Transverse colon (tissue), 4 donors: ENCODE measurements around the gene RGS11. TPM values are rescaled to one million over a fixed set of nuclear protein-coding genes. Genes with fewer than 3 reads are reported as not detected.

Experiments
- DNase-seq: peaks from one replicate; pipeline ENCODE4 v3.0.0-alpha.2; 2019
- H3K27ac ChIP-seq, 4 donors: fragments of 200-600 bp; sonication (generic); 2 replicates each; pipeline ENCODE4 v1.5.1; 2016 to 2018; ENCODE audit warnings: inconsistent platforms in 4 of 4
- H3K27me3 ChIP-seq: fragments of 200-600 bp; sonication (generic); 2 replicates; pipeline ENCODE4 v1.5.1; 2017; ENCODE audit warnings: inconsistent platforms
- H3K36me3 ChIP-seq, 4 donors: fragments of 200-600 bp; sonication (generic); 2 replicates each; pipeline ENCODE4 v1.5.1; 2017 to 2019; ENCODE audit warnings: inconsistent platforms in 4 of 4
- H3K4me1 ChIP-seq, 4 donors: fragments of 200-600 bp; sonication (generic); 2 replicates each; pipeline ENCODE4 v1.5.1; 2017 to 2020; ENCODE audit warnings: inconsistent platforms in 4 of 4
- H3K4me3 ChIP-seq, 4 donors: fragments of 200-600 bp; sonication (generic); 1 replicate in 1 of 4; 2 replicates in 3 of 4; pipeline versions ENCODE4 v1.5.1 to v1.6.1; 2017 to 2019; ENCODE audit warnings: inconsistent platforms in 4 of 4
- H3K9me3 ChIP-seq, 2 donors: fragments of 200-600 bp; sonication (generic); 2 replicates each; pipeline ENCODE4 v1.5.1; 2017 to 2019; ENCODE audit warnings: inconsistent platforms in 2 of 2
- EP300 ChIP-seq: sonication (generic); formaldehyde crosslinking; IDR thresholded peaks from one replicate; pipeline ENCODE4 v1.6.1; 2017; ENCODE audit warnings: antibody characterized with exemption, low read depth
- POLR2A ChIP-seq: fragments of 450-650 bp; IDR thresholded peaks from one replicate; pipeline ENCODE4 v1.6.1; 2016; ENCODE audit warnings: antibody characterized with exemption, mild to moderate bottlenecking, moderate library complexity
- POLR2AphosphoS5 ChIP-seq, 3 donors: sonication (generic); formaldehyde crosslinking; IDR thresholded peaks; one replicate each; pipeline ENCODE4 v1.6.1; 2016; ENCODE audit warnings: antibody characterized with exemption in 3 of 3
- WGBS, 2 donors: methylation state at CpG; one replicate each; pipeline ENCODE4 v1.1.5; 2018; ENCODE audit warnings: low coverage in 1 of 2; 5-methylcytosine and 5-hydroxymethylcytosine counted together
- in situ Hi-C, 4 donors: fragments of 200-750 bp; cut with MboI; loops; one replicate each; pipeline versions ENCODE4 v1.15.0 to v1.15.1; 2017; ENCODE audit warnings: low sequenced_read_pairs in 3 of 4, low pct_ligation_motif_present in 1 of 4, low pct_unique_long_range_greater_than_20kb in 1 of 4
- intact Hi-C: fragments of 100-400 bp; cut with DNase I; formaldehyde crosslinking; loops from one replicate; pipeline ENCODE4 v1.15.1; 2023; ENCODE audit warnings: low total_unique reads
- total RNA-seq, 4 donors: library from RNA; depleted of rRNA; stranded (reverse); fragments of >200 nt; gene quantifications; one replicate each; pipeline ENCODE4 v1.1.0, GENCODE V29; 2016
- TF ChIP-seq, protein P1 (sequence below), 5 experiments: fragments of 200-600 bp in 3 of 5; fragments of 450-650 bp in 2 of 5; sonication (generic) in 3 of 5; IDR thresholded peaks; 1 replicate in 2 of 5; 2 replicates in 3 of 5; pipeline ENCODE4 v1.5.1; 2016 to 2017; ENCODE audit warnings: antibody characterized with exemption in 5 of 5, inconsistent platforms in 3 of 5, mild to moderate bottlenecking in 2 of 5, moderate library complexity in 1 of 5

Gene RGS11
- total RNA-seq, 4 donors from 2014 or later = 2.0 to 24.3 (median 6.7) TPM

DNA sequence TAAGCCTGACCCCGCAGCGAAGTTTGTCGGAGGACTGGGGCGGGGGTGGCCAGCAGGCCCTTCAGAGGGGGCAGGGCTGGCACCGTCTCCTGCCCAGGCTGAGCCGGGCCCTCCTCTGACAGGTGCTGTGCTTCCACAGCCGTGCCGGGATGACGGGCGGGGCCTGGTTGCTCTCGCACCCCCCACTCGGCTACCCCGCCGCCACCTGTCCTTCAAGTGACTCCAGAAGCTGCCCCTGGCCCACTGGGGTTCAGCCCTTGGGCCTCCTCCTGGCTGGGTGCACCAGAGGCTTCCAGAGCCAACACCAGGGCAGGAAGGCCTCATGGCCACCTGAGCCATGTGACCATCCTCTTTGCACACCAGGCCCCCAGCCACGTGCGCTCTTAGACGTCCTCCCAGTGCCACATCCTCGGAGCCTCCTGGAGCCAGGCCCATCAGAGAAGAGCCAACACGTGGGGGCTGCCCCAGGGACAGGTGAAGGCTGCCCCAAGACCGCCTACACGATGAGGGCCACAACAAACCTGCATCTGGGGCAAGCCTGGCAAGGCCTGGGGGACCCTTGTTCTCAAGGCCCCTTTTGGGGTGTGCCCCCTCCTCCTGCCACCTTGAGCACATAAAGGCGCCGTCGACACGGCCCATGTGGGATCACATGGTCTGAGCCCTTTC, 14.4 kb upstream of the RGS11 start:
- TF ChIP-seq, protein P1, sequence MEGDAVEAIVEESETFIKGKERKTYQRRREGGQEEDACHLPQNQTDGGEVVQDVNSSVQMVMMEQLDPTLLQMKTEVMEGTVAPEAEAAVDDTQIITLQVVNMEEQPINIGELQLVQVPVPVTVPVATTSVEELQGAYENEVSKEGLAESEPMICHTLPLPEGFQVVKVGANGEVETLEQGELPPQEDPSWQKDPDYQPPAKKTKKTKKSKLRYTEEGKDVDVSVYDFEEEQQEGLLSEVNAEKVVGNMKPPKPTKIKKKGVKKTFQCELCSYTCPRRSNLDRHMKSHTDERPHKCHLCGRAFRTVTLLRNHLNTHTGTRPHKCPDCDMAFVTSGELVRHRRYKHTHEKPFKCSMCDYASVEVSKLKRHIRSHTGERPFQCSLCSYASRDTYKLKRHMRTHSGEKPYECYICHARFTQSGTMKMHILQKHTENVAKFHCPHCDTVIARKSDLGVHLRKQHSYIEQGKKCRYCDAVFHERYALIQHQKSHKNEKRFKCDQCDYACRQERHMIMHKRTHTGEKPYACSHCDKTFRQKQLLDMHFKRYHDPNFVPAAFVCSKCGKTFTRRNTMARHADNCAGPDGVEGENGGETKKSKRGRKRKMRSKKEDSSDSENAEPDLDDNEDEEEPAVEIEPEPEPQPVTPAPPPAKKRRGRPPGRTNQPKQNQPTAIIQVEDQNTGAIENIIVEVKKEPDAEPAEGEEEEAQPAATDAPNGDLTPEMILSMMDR (IDR thresholded peaks at IDR 0.05) = no peak
- TF ChIP-seq EP300 = no peak
- TF ChIP-seq POLR2AphosphoS5 (IDR thresholded peaks at IDR 0.05) = no peak
- TF ChIP-seq POLR2A = no peak
- H3K4me3 ChIP-seq = no peak overlapping the region
- peaks cover 0 to 31% (median 11%) of the 10 kb centered on the region in 4 donors for H3K36me3 ChIP-seq
- intact Hi-C loops (no loop called here), in situ Hi-C loops (no loop called here)
- no peak overlapping the region for H3K27ac ChIP-seq
- no peak for DNase-seq
- WGBS, 2 donors = 93% methylated on average over 16 of the region's 25 CpGs; no CpG with 5 or more reads in 1 of the 2 donors
- no peaks in the 10 kb centered on the region for H3K27me3 ChIP-seq
- no peaks in the 10 kb centered on the region for H3K4me1 ChIP-seq
- no peaks in the 10 kb centered on the region for H3K9me3 ChIP-seq

DNA sequence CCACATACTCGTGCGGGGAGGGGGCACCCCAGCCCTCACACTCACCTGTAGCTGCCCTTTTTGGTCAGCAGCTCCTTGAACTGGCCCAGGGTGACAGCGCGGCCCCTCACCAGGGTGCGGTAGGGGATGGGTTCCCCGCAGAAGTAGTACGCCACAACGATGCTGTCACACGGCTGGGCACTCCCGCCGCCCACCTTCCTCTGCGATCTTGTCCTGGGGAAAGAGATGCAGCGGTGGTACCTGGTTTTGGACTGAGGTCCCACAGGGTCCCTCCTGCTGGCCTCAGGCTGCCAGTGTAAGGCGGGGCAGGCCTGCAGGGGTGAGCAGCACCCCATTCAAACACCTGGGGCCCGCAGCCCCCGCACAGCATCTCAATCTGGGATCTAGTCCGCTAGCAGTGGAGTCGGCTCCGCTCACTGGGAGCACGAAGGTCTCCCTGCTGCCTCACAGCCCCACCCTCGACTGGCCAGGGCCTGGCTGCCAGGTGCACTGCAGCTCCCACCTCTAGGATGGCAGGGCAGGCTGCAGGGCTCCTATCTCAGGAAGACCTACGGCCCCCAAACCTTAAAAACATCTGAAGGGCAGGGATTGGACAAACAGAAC, 13.8 kb upstream of the RGS11 start:
- H3K4me1 ChIP-seq = no peaks in the 10 kb centered on the region
- no peaks in the 10 kb centered on the region for H3K27me3 ChIP-seq
- H3K27ac ChIP-seq = no peak overlapping the region
- H3K36me3 ChIP-seq = peaks cover 0 to 31% (median 11%) of the 10 kb centered on the region in 4 donors
- 93% methylated on average over 22 of the region's 22 CpGs; no CpG with 5 or more reads in 1 of the 2 donors for WGBS, 2 donors
- in situ Hi-C loops = no loop called here
- no peaks in the 10 kb centered on the region for H3K9me3 ChIP-seq
- H3K4me3 ChIP-seq = no peak overlapping the region
- no peak for DNase-seq
- intact Hi-C loops = no loop called here
- no peak for TF ChIP-seq POLR2AphosphoS5 (IDR thresholded peaks at IDR 0.05)
- TF ChIP-seq EP300 = no peak
- TF ChIP-seq, protein P1 (IDR thresholded peaks at IDR 0.05) = no peak
- no peak for TF ChIP-seq POLR2A

DNA sequence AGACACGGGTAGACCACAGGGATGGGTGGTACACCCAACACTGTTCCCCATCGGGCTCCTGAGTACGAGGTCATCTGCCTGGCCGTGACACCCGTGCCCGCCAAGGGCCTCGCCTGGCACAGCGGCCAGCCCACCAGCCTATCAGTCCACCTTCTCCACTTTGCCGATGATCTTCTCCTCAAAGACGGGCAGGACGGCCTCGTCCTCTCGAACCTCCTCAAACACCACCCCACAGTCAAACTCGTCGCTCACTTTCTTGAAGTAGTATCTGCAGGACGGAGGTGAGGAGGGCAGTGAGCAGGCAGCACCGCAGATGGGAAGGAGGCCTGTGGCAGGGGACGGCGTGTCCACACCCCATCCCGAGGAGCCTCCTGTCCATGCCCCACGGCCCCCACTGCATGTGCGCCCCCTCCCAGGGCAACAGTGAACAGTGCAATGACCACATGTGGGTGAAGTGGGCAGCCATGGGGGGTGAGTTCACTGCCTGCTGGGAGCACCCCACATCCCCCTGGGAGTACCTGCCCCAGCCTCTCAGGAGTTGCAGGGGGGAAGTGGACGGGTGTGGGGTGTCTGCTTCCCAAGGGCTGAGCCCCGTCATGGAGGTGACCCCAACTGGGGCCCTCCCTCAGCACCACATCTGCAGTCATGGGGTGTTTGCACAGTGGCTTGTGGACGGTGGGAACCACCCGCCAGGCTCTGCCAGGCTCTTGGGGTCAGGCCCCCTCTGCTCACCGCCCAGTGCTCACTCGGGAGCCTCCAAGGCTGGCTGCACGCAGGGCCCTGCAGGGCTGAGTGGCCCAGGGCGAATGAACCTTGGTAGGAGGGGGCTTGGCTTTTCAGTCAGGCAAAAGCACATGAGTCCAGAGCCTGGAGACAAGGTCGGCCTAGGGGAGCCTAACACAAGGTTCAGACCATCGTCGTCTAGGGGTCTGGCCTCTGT, 12.5 kb upstream of the RGS11 start:
- Histone ChIP-seq H3K27me3 (peaks cover 2% of the 10 kb centered on the region), H3K4me1 (no peaks in the 10 kb centered on the region), H3K9me3 (no peaks in the 10 kb centered on the region), H3K4me3 (no peak overlapping the region), H3K36me3 (peaks cover 0 to 31% (median 10%) of the 10 kb centered on the region in 4 donors), H3K27ac (no peak overlapping the region)
- TF ChIP-seq EP300 (no peak), POLR2A (no peak), POLR2AphosphoS5 (IDR thresholded peaks at IDR 0.05) (no peak)
- TF ChIP-seq, protein P1 (IDR thresholded peaks at IDR 0.05) = no peak
- in situ Hi-C loops (no loop called here), intact Hi-C loops (loop anchor here (1.0 kb wide), 1 partner anchor 20 kb away; no protein-coding TSS in a partner anchor)
- no peak for DNase-seq
- 95% methylated on average over 32 of the region's 33 CpGs; no CpG with 5 or more reads in 1 of the 2 donors for WGBS, 2 donors
